Subcutaneous adipose tissue (tissue), 4 donors: ENCODE measurements around the gene ABCA4. TPM values are rescaled to one million over a fixed set of nuclear protein-coding genes. Genes with fewer than 3 reads are reported as not detected.

Experiments
- total RNA-seq, 4 donors: library from RNA; depleted of rRNA; stranded (reverse); fragments of >200 nt; gene quantifications; one replicate each; pipeline ENCODE4 v1.1.0, GENCODE V29; 2016
- TF ChIP-seq, protein P1 (sequence below): fragments of 450-650 bp; IDR thresholded peaks from one replicate; pipeline ENCODE4 v1.5.1; 2016; ENCODE audit warnings: low read depth, mild to moderate bottlenecking, control low read depth, antibody characterized with exemption, moderate library complexity

Gene ABCA4
- total RNA-seq, 4 donors from 2014 or later: 0.16 to 0.51 (median 0.30) TPM

DNA sequence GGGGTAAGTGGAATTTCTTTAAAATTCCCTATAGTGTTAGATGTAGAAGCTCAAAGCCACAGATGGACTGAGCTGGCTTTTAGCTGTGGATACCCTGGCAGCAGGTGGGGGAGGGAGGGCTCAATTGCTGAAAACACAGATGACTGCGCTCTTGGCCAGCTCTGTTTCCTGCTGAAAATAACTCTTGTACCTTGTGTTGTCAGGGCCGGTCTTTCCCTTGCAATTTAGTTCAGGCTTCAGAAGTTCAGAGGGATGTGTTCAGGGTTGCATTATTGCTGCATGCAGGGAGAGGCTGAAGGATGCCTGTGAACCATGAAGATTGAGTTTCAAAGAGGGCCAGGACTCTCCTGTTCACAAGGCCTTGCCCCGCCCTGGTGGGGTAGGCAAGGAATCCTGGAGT lies 153.6 kb downstream of the ABCA4 start:
- TF ChIP-seq, protein P1, sequence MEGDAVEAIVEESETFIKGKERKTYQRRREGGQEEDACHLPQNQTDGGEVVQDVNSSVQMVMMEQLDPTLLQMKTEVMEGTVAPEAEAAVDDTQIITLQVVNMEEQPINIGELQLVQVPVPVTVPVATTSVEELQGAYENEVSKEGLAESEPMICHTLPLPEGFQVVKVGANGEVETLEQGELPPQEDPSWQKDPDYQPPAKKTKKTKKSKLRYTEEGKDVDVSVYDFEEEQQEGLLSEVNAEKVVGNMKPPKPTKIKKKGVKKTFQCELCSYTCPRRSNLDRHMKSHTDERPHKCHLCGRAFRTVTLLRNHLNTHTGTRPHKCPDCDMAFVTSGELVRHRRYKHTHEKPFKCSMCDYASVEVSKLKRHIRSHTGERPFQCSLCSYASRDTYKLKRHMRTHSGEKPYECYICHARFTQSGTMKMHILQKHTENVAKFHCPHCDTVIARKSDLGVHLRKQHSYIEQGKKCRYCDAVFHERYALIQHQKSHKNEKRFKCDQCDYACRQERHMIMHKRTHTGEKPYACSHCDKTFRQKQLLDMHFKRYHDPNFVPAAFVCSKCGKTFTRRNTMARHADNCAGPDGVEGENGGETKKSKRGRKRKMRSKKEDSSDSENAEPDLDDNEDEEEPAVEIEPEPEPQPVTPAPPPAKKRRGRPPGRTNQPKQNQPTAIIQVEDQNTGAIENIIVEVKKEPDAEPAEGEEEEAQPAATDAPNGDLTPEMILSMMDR: no peak

DNA sequence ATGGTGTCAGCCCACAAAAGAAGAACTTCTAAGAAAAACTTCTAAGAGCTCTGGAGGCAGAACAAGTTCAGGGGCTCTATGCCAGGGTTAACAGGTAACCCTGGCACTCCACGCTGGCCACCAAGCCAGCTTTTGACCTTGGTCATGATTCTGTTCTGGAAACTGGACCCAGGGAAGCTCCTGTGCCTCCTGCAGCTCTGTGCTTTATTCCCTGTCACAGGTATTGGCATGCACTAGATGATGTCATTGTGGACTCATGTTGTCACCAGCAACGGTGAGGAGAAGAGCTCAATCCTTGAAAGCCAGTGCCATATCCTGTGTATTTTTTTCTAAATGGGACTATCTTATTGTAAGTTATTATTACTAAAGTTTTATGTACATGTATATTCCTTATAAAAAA lies 155.1 kb downstream of the ABCA4 start:
- TF ChIP-seq, protein P1: no peak

DNA sequence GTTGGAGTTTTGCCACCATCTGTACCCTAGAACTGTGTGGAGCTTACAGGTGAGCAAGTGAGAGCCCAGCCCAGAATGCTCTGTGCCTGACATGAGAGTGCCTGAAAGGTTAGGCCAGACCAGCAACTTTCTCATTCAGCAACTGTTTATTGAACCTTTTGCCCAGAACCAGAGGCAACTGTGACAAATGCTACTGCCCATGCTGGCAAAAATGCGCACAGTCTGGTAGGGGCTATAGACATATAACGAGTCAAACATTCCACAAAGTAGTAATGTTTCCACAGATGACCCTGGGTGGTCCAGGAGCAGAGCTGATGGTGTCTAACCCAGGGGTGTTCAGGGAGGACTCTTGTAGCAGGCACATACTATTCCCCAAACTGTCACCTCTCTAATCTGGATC lies 155.7 kb downstream of the ABCA4 start:
- TF ChIP-seq, protein P1: no peak

DNA sequence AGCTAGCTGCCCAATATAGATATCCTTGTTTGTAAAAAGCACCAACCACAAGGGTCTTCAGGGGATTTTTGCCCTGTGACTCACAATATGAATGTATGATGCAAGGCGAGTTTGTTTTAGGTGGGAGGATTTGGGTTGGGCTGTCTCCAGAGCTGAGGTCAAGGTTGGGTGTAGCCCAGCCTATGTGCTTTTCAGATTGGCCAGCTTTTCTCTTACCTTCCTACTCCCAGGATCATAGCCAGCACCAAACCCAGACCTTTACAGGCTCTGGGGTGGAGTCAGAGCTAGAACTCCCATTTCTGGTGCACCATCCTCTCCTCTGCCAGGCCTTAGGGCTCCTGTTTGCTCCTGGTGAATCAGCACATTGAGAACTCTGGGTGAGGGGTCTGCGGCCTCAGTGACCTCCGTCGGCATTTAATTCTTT lies 156.2 kb downstream of the ABCA4 start:
- TF ChIP-seq, protein P1: no peak

DNA sequence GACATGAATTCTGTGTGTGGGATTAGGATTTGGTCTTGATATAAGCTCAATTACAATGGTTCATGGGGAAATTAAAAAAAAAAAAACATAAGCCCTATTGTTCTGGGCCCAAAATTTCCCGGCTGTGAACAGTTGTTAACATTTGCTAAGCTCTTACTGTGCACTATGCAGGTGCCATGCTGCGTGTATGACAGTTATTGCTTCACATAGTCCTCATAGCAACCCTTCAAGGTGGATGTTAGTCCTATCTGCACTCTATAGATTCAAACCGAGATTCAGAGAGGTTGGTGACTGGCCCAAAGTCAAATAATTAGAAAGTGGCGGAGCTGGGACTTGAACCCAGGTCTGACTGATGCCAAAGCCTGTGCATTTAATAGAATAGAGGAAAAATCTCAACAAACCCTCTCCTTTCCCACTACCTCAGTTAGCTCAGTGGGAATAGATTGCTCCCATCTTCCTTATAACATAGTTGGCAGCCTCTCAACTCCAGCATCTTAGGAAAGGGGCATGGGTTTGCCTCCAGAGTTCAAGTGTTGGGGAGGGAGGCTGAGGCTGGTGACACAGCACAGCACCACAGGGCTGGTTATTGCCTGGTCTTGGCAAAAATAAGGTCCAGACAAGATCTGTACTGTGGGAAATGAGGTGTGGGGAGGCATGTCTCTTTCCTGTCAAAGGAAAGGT lies 156.7 kb downstream of the ABCA4 start:
- TF ChIP-seq, protein P1: no peak

DNA sequence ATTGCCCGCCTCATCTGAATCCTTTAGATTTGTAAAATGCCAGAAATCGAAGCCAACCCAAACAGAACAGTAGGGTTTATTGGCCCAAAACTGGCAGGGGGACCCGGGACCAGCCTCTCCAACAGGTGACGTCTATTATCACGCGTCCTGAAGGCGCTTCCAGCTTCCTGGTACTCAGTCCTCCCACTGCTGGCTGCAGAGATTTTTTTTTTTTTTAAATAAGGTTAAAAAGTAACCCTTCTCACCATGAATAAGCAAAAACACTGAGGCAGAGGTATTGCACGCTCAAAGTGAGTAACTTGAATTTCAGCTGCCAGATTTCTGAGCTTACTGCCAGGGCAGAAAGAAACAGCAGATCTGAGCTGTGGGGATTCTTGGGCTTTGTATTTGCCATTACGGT lies 157.4 kb downstream of the ABCA4 start:
- TF ChIP-seq, protein P1: no peak

DNA sequence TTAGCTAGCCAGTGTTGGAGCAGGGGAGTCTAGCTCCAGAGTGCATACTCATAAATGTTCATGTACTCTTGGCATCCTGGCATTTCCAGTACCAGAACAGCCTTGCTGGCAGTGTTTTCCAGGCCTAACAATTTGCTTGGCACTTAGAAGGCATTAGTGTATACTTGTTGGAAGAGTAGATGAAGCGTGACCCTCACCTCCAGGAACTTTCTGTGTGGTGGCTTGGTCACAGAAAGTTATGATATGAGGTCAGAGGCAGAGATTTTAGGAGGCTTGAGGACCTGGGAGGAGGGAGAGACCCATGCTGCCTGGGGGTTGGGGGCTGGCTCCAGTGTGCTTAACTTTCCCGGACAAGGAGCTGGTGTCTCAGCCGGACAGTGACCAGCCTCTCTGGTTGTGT lies 159.0 kb downstream of the ABCA4 start:
- TF ChIP-seq, protein P1: no peak
